ENCODE results near the gene GTF2H2C.

DNA sequence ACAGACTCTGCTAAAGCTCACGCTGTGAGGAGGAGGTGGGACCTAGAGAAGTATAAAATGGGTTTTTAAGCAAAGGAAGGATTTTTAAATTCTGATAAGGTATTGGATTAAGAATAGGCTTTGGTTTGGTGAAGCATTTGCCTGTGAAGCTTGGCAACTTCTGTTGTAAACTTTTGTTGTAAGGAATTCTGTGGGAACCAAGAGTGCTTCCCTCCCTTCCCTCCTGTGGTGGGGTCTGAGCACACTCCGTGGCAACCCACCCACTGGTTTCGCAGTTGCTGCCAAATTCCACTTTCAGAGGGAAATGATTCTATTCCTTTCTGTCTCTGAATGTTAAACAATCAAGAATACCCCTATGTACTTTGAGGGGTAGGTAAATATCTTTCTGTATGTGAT is 28.6 kb upstream of the GTF2H2C start:
- TF ChIP-seq, protein P1, sequence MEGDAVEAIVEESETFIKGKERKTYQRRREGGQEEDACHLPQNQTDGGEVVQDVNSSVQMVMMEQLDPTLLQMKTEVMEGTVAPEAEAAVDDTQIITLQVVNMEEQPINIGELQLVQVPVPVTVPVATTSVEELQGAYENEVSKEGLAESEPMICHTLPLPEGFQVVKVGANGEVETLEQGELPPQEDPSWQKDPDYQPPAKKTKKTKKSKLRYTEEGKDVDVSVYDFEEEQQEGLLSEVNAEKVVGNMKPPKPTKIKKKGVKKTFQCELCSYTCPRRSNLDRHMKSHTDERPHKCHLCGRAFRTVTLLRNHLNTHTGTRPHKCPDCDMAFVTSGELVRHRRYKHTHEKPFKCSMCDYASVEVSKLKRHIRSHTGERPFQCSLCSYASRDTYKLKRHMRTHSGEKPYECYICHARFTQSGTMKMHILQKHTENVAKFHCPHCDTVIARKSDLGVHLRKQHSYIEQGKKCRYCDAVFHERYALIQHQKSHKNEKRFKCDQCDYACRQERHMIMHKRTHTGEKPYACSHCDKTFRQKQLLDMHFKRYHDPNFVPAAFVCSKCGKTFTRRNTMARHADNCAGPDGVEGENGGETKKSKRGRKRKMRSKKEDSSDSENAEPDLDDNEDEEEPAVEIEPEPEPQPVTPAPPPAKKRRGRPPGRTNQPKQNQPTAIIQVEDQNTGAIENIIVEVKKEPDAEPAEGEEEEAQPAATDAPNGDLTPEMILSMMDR (IDR thresholded peaks at IDR 0.05; ENCODE audit: low read depth, low read length, missing input control): no peak
- TF ChIP-seq SP1 (IDR thresholded peaks at IDR 0.05) (no peak), RAD21 (IDR thresholded peaks at IDR 0.05) (no peak), NR2F2 (IDR thresholded peaks at IDR 0.05) (no peak), GABPA (IDR thresholded peaks at IDR 0.05 in 1 of 2, conservative IDR thresholded peaks at IDR 0.05 in 1 of 2) (no peak), EGR1 (IDR thresholded peaks at IDR 0.05; ENCODE audit: low read depth in 2 of 2) (no peak), RXRA (IDR thresholded peaks at IDR 0.05) (no peak), YY1 (IDR thresholded peaks at IDR 0.05) (no peak)
- TF ChIP-seq, protein P2, sequence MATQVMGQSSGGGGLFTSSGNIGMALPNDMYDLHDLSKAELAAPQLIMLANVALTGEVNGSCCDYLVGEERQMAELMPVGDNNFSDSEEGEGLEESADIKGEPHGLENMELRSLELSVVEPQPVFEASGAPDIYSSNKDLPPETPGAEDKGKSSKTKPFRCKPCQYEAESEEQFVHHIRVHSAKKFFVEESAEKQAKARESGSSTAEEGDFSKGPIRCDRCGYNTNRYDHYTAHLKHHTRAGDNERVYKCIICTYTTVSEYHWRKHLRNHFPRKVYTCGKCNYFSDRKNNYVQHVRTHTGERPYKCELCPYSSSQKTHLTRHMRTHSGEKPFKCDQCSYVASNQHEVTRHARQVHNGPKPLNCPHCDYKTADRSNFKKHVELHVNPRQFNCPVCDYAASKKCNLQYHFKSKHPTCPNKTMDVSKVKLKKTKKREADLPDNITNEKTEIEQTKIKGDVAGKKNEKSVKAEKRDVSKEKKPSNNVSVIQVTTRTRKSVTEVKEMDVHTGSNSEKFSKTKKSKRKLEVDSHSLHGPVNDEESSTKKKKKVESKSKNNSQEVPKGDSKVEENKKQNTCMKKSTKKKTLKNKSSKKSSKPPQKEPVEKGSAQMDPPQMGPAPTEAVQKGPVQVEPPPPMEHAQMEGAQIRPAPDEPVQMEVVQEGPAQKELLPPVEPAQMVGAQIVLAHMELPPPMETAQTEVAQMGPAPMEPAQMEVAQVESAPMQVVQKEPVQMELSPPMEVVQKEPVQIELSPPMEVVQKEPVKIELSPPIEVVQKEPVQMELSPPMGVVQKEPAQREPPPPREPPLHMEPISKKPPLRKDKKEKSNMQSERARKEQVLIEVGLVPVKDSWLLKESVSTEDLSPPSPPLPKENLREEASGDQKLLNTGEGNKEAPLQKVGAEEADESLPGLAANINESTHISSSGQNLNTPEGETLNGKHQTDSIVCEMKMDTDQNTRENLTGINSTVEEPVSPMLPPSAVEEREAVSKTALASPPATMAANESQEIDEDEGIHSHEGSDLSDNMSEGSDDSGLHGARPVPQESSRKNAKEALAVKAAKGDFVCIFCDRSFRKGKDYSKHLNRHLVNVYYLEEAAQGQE (IDR thresholded peaks at IDR 0.05): no peak
- TF ChIP-seq, protein P3, sequence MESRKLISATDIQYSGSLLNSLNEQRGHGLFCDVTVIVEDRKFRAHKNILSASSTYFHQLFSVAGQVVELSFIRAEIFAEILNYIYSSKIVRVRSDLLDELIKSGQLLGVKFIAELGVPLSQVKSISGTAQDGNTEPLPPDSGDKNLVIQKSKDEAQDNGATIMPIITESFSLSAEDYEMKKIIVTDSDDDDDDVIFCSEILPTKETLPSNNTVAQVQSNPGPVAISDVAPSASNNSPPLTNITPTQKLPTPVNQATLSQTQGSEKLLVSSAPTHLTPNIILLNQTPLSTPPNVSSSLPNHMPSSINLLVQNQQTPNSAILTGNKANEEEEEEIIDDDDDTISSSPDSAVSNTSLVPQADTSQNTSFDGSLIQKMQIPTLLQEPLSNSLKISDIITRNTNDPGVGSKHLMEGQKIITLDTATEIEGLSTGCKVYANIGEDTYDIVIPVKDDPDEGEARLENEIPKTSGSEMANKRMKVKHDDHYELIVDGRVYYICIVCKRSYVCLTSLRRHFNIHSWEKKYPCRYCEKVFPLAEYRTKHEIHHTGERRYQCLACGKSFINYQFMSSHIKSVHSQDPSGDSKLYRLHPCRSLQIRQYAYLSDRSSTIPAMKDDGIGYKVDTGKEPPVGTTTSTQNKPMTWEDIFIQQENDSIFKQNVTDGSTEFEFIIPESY (IDR thresholded peaks at IDR 0.05): no peak
